KMS-11 (cell line): Measurements from ENCODE around the gene PRUNE2.

ENCODE experiments used
- H2AFZ ChIP-seq: fragments of 200-600 bp; sonication (generic); 2 replicates; pipeline ENCODE4 v1.6.1; 2016; ENCODE audit warnings: antibody characterized with exemption, mixed run types, low read depth
- H3K27ac ChIP-seq: fragments of 200-600 bp; sonication (generic); 2 replicates; pipeline ENCODE4 v1.6.1; 2016; ENCODE audit warnings: mild to moderate bottlenecking, mixed run types
- H3K27me3 ChIP-seq: fragments of 200-600 bp; sonication (generic); 2 replicates; pipeline ENCODE4 v1.6.1; 2017; ENCODE audit warnings: mild to moderate bottlenecking, low read depth, mixed run types, moderate library complexity; ENCODE audit not compliant: insufficient read depth
- H3K36me3 ChIP-seq: fragments of 200-600 bp; sonication (generic); 2 replicates; pipeline ENCODE4 v1.6.1; 2017; ENCODE audit warnings: mild to moderate bottlenecking, mixed run types; ENCODE audit not compliant: insufficient read depth
- H3K4me1 ChIP-seq: fragments of 200-600 bp; sonication (generic); 2 replicates; pipeline ENCODE4 v1.6.1; 2016; ENCODE audit warnings: mild to moderate bottlenecking, low read depth, mixed run types; ENCODE audit not compliant: poor library complexity, severe bottlenecking
- H3K4me2 ChIP-seq: fragments of 200-600 bp; sonication (generic); 2 replicates; pipeline ENCODE4 v1.7.0; 2016; ENCODE audit warnings: mild to moderate bottlenecking, mixed run types
- H3K4me3 ChIP-seq: fragments of 200-600 bp; sonication (generic); IDR thresholded peaks from 2 replicates; pipeline ENCODE4 v1.6.1; 2017; ENCODE audit warnings: low read depth, low read length, mixed read lengths; ENCODE audit not compliant: insufficient read depth
- H3K79me2 ChIP-seq: fragments of 200-600 bp; sonication (generic); 2 replicates; pipeline ENCODE4 v1.6.1; 2016; ENCODE audit warnings: low read depth, mixed run types; ENCODE audit not compliant: insufficient read depth
- H3K9ac ChIP-seq: fragments of 200-600 bp; sonication (generic); 2 replicates; pipeline ENCODE4 v1.6.1; 2016; ENCODE audit warnings: mild to moderate bottlenecking, mixed run types
- H4K20me1 ChIP-seq: fragments of 200-600 bp; sonication (generic); 2 replicates; pipeline ENCODE4 v1.6.1; 2016; ENCODE audit warnings: mild to moderate bottlenecking, mixed run types; ENCODE audit not compliant: insufficient read depth
- TF ChIP-seq, protein P1 (sequence below): fragments of 200-600 bp; sonication (generic); conservative IDR thresholded peaks from 2 replicates; pipeline ENCODE4 v1.6.1; 2017; ENCODE audit warnings: low read depth, mild to moderate bottlenecking, antibody characterized with exemption, low read length, moderate library complexity, mixed read lengths

PRUNE2 gene

DNA sequence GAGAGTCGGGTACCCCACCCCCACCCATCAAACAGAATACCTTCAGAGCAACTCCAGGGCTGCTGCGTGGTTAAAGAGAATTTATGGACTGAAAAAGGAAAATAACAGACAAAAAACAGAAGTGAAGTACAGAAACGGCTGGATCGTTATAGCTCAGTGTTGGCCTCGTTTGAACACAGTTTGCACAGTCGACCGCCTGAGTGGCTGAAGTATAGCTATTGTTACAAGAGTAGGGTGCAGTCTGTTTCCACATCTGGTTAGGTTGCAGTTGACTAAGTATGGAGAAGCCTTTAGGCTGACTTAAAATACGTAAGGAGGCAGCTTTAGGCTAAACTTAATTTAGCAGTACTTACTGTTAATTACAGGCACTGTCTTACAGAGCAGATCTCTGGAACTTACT, 325.7 kb downstream of the PRUNE2 start:
- no peaks in the 10 kb centered on the region for H3K4me1 ChIP-seq
- H2AFZ ChIP-seq = no peak overlapping the region
- H4K20me1 ChIP-seq = no peaks in the 10 kb centered on the region
- H3K9ac ChIP-seq = no peak overlapping the region
- H3K27ac ChIP-seq = no peak overlapping the region
- H3K4me3 ChIP-seq = no peak overlapping the region
- H3K79me2 ChIP-seq = no peaks in the 10 kb centered on the region
- H3K4me2 ChIP-seq = no peak overlapping the region
- H3K36me3 ChIP-seq = no peaks in the 10 kb centered on the region
- TF ChIP-seq, protein P1, sequence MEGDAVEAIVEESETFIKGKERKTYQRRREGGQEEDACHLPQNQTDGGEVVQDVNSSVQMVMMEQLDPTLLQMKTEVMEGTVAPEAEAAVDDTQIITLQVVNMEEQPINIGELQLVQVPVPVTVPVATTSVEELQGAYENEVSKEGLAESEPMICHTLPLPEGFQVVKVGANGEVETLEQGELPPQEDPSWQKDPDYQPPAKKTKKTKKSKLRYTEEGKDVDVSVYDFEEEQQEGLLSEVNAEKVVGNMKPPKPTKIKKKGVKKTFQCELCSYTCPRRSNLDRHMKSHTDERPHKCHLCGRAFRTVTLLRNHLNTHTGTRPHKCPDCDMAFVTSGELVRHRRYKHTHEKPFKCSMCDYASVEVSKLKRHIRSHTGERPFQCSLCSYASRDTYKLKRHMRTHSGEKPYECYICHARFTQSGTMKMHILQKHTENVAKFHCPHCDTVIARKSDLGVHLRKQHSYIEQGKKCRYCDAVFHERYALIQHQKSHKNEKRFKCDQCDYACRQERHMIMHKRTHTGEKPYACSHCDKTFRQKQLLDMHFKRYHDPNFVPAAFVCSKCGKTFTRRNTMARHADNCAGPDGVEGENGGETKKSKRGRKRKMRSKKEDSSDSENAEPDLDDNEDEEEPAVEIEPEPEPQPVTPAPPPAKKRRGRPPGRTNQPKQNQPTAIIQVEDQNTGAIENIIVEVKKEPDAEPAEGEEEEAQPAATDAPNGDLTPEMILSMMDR = no peak
- H3K27me3 ChIP-seq = no peaks in the 10 kb centered on the region

GRCh38 chr9:76576344-76576743, 329.6 kb downstream of the PRUNE2 start:
- Histone ChIP-seq H4K20me1 (no peaks in the 10 kb centered on the region), H3K9ac (no peak overlapping the region), H3K4me3 (no peak overlapping the region), H3K27ac (no peak overlapping the region), H3K36me3 (no peaks in the 10 kb centered on the region), H3K4me2 (no peak overlapping the region), H2AFZ (no peak overlapping the region), H3K27me3 (no peaks in the 10 kb centered on the region), H3K4me1 (peaks cover 2% of the 10 kb centered on the region), H3K79me2 (no peaks in the 10 kb centered on the region)
- TF ChIP-seq, protein P1 = no peak

DNA sequence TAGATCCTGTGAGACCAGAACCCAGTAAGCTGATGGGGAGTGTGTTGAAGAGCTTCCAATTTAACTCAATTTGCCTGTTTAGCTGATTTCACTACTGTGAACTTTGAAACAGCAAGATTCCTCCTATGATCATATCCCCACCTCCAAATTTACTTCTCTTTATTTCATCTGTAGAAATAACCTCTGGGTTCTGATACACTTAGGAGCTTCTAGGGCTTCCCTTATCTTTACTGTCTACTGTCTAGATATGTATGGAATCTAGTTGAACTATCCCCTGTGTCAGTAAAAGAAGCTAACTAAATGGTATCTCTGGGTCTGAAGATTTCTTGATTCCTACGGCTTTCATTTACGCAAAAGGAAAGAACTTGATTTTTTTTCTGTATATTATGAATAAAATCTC, 330.2 kb downstream of the PRUNE2 start:
- H3K4me2 ChIP-seq = no peak overlapping the region
- H3K27ac ChIP-seq = no peak overlapping the region
- H3K4me3 ChIP-seq = no peak overlapping the region
- no peaks in the 10 kb centered on the region for H4K20me1 ChIP-seq
- no peak overlapping the region for H2AFZ ChIP-seq
- H3K79me2 ChIP-seq = no peaks in the 10 kb centered on the region
- TF ChIP-seq, protein P1 = no peak
- H3K9ac ChIP-seq = no peak overlapping the region
- H3K4me1 ChIP-seq = peaks cover 5% of the 10 kb centered on the region
- H3K36me3 ChIP-seq = no peaks in the 10 kb centered on the region
- no peaks in the 10 kb centered on the region for H3K27me3 ChIP-seq

DNA sequence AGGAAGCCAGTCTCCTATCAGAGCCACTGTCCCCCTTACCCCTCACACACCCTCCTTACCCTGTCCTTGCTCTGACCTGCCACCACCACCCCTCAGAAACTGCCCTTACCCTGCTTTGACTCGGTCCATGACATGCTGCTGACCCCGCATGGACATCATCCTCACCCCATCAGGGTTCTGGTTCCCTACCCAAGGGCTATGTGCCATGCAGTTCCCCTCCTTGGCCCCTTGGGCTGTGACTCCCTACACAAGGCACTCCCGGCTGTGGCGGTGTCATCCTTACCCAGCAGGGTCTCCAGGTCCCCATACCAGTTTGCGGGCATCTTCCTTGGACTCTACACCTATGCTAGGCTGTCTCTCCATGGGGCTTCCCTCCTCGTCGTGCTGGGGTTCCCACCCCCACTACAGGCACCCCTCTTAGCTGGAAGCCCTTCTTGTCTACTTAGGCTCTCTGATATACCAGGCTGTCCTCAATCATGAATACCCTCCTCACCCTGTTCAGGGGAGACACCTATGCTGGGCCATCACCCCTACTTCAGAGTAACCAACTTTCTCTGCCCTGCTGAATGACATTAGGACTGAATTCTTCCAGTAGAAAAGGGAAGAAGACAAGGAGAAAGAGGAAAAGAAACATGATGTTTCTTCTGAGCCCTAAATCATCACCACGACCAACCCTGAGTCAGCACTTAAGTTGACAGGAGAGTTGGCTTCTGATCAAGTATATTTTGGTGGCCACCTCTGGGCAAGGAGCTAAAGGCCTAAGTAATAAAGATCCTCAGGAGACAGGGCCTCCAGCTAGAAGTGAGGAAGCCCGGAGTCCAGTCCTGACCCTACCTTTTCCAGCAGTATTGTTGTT, 331.8 kb downstream of the PRUNE2 start:
- TF ChIP-seq, protein P1 = no peak

More for the DNA sequence above, 331.8 kb downstream of the PRUNE2 start:
- H3K4me3 ChIP-seq = no peak overlapping the region
- no peaks in the 10 kb centered on the region for H3K79me2 ChIP-seq
- no peaks in the 10 kb centered on the region for H4K20me1 ChIP-seq
- no peaks in the 10 kb centered on the region for H3K36me3 ChIP-seq
- no peaks in the 10 kb centered on the region for H3K27me3 ChIP-seq
- H2AFZ ChIP-seq = no peak overlapping the region
- H3K4me1 ChIP-seq = peaks cover 5% of the 10 kb centered on the region
- no peak overlapping the region for H3K4me2 ChIP-seq
- H3K27ac ChIP-seq = no peak overlapping the region
- no peak overlapping the region for H3K9ac ChIP-seq
